ENCODE results near the gene EIF2A.

DNA sequence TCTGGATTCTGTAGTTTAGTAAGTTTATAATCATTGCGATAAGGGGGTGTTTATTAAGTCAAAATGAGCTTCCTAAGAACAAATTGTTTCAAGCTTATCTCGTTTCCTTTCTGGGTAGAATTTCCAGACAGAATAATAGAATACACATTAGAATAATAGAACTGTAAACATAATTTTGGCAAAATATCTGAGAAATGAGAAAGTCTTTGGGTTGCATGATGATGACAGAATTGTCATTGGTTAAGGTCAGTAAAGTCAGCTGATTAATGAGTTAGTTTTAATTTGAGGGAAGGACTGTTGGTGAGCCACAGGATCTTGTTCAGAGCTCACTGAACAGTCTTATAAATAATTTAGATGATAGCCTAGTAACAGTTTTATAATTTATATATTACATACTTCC lies 10.2 kb downstream of the EIF2A start:
- TF ChIP-seq CTCF (IDR thresholded peaks at IDR 0.05; ENCODE audit: poor library complexity) (no peak), EZH2 (IDR thresholded peaks at IDR 0.05; ENCODE audit: borderline replicate concordance) (no peak)

Data from hepatocyte (in vitro differentiated cells).